ENCODE results near the gene TRIM46. TPM values are rescaled to one million over a fixed set of nuclear protein-coding genes. Genes with fewer than 3 reads are reported as not detected.

Gene TRIM46
- total and polyA plus RNA-seq, 2 donors from 2014 or later, result 0.28 to 2.1 TPM

DNA sequence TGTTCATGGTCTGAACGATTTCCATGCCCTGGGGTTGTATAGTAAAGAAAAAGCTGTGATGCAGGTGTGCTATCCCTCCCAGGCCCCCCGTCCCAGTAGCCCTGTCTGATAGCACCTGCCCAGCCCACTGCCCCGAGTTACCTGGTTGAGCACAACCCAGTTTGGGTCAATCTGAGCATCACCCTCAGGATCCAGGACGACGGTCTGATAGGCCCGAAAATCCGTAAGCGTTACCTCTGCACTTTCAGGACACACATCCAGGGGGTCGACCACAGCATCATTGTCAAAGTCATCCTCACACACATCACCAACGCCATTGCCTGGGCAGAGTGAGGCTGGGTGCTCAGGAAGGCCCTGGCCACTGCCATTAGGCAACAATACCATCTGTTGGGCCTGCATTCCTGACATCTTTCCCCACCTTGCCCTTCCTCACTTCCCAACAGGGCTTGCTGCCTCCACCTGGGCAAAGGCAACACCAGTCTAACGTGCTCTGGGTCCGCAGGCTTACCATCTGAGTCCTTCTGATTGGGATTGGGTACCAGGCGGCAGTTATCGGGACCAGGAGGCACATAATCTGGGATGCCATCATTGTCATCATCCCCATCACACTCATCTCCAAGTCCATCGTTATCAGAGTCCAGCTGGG lies 24.4 kb downstream of the TRIM46 start:
- Histone ChIP-seq H3K9ac (ENCODE audit: low read length in 3 of 3) (no peak overlapping the region), H3K4me1 (ENCODE audit: control insufficient read depth in 2 of 3, insufficient read depth in 2 of 3, low read depth in 1 of 3, low read length in 3 of 3) (peaks cover 0 to 7% (median 0%) of the 10 kb centered on the region in 3 donors), H3K27me3 (ENCODE audit: control insufficient read depth, insufficient read depth, low read length) (no peaks in the 10 kb centered on the region), H3K36me3 (ENCODE audit: control insufficient read depth in 2 of 3, insufficient read depth in 3 of 3, low read length in 3 of 3) (no peaks in the 10 kb centered on the region), H3K9me3 (ENCODE audit: control insufficient read depth in 2 of 3, insufficient read depth in 1 of 3, low read length in 3 of 3) (no peaks in the 10 kb centered on the region), H3K4me3 (ENCODE audit: low read length in 3 of 3) (no peak overlapping the region), H3K27ac (ENCODE audit: low read depth in 2 of 2, low read length in 2 of 2) (no peak overlapping the region)
- FAIRE-seq, result no peak
- DNase-seq, result peak in 1 of 5 donors; percentile 28
- intact Hi-C loops (cut with DNase I), result no loop called here
- TF ChIP-seq, protein P1, sequence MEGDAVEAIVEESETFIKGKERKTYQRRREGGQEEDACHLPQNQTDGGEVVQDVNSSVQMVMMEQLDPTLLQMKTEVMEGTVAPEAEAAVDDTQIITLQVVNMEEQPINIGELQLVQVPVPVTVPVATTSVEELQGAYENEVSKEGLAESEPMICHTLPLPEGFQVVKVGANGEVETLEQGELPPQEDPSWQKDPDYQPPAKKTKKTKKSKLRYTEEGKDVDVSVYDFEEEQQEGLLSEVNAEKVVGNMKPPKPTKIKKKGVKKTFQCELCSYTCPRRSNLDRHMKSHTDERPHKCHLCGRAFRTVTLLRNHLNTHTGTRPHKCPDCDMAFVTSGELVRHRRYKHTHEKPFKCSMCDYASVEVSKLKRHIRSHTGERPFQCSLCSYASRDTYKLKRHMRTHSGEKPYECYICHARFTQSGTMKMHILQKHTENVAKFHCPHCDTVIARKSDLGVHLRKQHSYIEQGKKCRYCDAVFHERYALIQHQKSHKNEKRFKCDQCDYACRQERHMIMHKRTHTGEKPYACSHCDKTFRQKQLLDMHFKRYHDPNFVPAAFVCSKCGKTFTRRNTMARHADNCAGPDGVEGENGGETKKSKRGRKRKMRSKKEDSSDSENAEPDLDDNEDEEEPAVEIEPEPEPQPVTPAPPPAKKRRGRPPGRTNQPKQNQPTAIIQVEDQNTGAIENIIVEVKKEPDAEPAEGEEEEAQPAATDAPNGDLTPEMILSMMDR (IDR thresholded peaks at IDR 0.05; ENCODE audit: borderline replicate concordance, extremely low read depth, insufficient read depth), result no peak

DNA sequence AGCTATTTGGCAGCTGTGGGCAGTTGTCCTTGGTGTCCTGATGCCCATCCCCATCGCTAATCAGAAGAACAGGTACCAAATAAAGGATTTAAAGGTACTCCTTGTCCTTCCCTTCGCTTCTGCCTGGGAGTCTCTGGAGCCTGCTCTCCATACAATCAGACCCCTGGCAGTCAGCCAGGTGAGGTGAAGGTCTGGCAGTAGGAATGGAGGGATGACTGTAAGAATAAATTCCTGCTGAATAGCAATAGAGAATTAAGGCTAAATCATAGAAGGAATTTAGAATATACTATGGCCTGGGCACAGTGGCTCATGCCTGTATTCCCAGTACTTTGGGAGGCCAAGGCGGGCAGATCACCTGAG lies 24.9 kb downstream of the TRIM46 start:
- peak in 1 of 5 donors; percentile 18 for DNase-seq
- no peak overlapping the region for H3K9ac ChIP-seq (ENCODE audit: low read length in 3 of 3)
- no peaks in the 10 kb centered on the region for H3K9me3 ChIP-seq (ENCODE audit: control insufficient read depth in 2 of 3, insufficient read depth in 1 of 3, low read length in 3 of 3)
- no peak overlapping the region for H3K4me3 ChIP-seq (ENCODE audit: low read length in 3 of 3)
- no peak overlapping the region for H3K27ac ChIP-seq (ENCODE audit: low read depth in 2 of 2, low read length in 2 of 2)
- H3K27me3 ChIP-seq (ENCODE audit: control insufficient read depth, insufficient read depth, low read length), result no peaks in the 10 kb centered on the region
- TF ChIP-seq, protein P1 (IDR thresholded peaks at IDR 0.05; ENCODE audit: borderline replicate concordance, extremely low read depth, insufficient read depth), result no peak
- FAIRE-seq, result no peak
- H3K4me1 ChIP-seq (ENCODE audit: control insufficient read depth in 2 of 3, insufficient read depth in 2 of 3, low read depth in 1 of 3, low read length in 3 of 3), result peaks cover 0 to 6% (median 0%) of the 10 kb centered on the region in 3 donors
- H3K36me3 ChIP-seq (ENCODE audit: control insufficient read depth in 2 of 3, insufficient read depth in 3 of 3, low read length in 3 of 3), result no peaks in the 10 kb centered on the region
- intact Hi-C loops (cut with DNase I), result no loop called here

DNA sequence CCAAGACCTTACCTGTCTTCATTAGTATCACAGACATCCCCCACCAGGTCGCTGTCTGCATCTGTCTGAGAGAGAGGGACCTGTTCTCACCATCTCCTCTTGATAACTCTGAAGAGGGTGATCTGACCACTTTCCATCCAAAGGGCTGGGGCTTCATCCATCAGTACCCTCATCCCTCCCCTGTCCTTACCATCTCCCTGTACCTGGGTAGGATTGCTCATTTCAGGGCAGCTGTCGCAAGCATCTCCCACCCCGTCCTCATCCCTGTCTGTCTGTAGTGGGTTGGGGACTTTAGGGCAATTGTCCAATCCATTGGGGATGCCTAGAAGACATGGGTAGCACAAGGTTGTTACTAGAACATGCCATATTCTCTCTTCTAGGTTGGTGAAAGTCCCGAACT lies 26.1 kb downstream of the TRIM46 start:
- no peak overlapping the region for H3K27ac ChIP-seq (ENCODE audit: low read depth in 2 of 2, low read length in 2 of 2)

More for the DNA sequence above, 26.1 kb downstream of the TRIM46 start:
- TF ChIP-seq, protein P1 (IDR thresholded peaks at IDR 0.05; ENCODE audit: borderline replicate concordance, extremely low read depth, insufficient read depth), result no peak
- peak in 1 of 5 donors; percentile 22 for DNase-seq
- Histone ChIP-seq H3K27me3 (ENCODE audit: control insufficient read depth, insufficient read depth, low read length) (no peaks in the 10 kb centered on the region), H3K9ac (ENCODE audit: low read length in 3 of 3) (no peak overlapping the region), H3K4me1 (ENCODE audit: control insufficient read depth in 2 of 3, insufficient read depth in 2 of 3, low read depth in 1 of 3, low read length in 3 of 3) (no peaks in the 10 kb centered on the region), H3K4me3 (ENCODE audit: low read length in 3 of 3) (no peak overlapping the region), H3K36me3 (ENCODE audit: control insufficient read depth in 2 of 3, insufficient read depth in 3 of 3, low read length in 3 of 3) (no peaks in the 10 kb centered on the region), H3K9me3 (ENCODE audit: control insufficient read depth in 2 of 3, insufficient read depth in 1 of 3, low read length in 3 of 3) (no peaks in the 10 kb centered on the region)
- no peak for FAIRE-seq
- intact Hi-C loops (cut with DNase I), result no loop called here
